ENCODE results near the gene PLA2G2E. TPM values are rescaled to one million over a fixed set of nuclear protein-coding genes. Genes with fewer than 3 reads are reported as not detected.

PLA2G2E gene
- total RNA-seq, 1 experiment from 2014 or later = 0.41 TPM

- H3K4me3 Mint-ChIP-seq (ENCODE audit: unreplicated experiment) = no peak overlapping the region
- no peaks in the 10 kb centered on the region for H3K27me3 Mint-ChIP-seq (ENCODE audit: insufficient read depth, unreplicated experiment)
- no peaks in the 10 kb centered on the region for H3K9me3 ChIP-seq
- no peak overlapping the region for H3K4me3 ChIP-seq (ENCODE audit: low read depth, low read length)
- no peak for DNase-seq
- no peaks in the 10 kb centered on the region for H3K36me3 Mint-ChIP-seq (ENCODE audit: insufficient read depth, unreplicated experiment)
- H3K36me3 ChIP-seq (ENCODE audit: control insufficient read depth, insufficient read depth, low read length) = no peaks in the 10 kb centered on the region
- peaks cover under 1% of the 10 kb centered on the region; the same call in 1 of the 2 replicates for H3K4me1 ChIP-seq
- peaks cover 56% of the 10 kb centered on the region for H3K9me3 Mint-ChIP-seq (ENCODE audit: unreplicated experiment)
- TF ChIP-seq CTCF (IDR thresholded peaks at IDR 0.05; ENCODE audit: insufficient read depth in 1 of 2, low read depth in 1 of 2, low read length in 1 of 2, severe bottlenecking in 1 of 2, unreplicated experiment in 1 of 2) = no peak
- intact Hi-C loops (cut with micrococcal nuclease; ENCODE audit: unreplicated experiment) = no loop called here
- H3K4me1 Mint-ChIP-seq (ENCODE audit: low read depth, unreplicated experiment) = peaks cover 1% of the 10 kb centered on the region
- H3K27me3 ChIP-seq (replicated peaks; ENCODE audit: control insufficient read depth, insufficient read depth, low read length) = no peaks in the 10 kb centered on the region
- ChIA-PET CTCF (no interaction called here), POLR2A (no interaction called here)
- H3K27ac Mint-ChIP-seq (ENCODE audit: unreplicated experiment) = no peak overlapping the region
- no TSS peak for BruUV-seq (replicated peaks)
Measured at GRCh38 chr1:19954059-19954458, 30.6 kb upstream of the PLA2G2E start.

GRCh38 chr1:19949016-19949415 lies 25.6 kb upstream of the PLA2G2E start:
- H3K9me3 Mint-ChIP-seq (ENCODE audit: unreplicated experiment) = peaks cover 29% of the 10 kb centered on the region
- no peak overlapping the region for H3K4me3 Mint-ChIP-seq (ENCODE audit: unreplicated experiment)
- ChIA-PET POLR2A (no interaction called here), CTCF (interaction anchor here (1.7 kb wide), 1 partner anchor 26 kb away, joined by 4 read pairs; no protein-coding TSS in a partner anchor)
- no TSS peak for BruUV-seq (replicated peaks)
- H3K27ac Mint-ChIP-seq (ENCODE audit: unreplicated experiment) = no peak overlapping the region
- H3K36me3 Mint-ChIP-seq (ENCODE audit: insufficient read depth, unreplicated experiment) = peaks cover 18% of the 10 kb centered on the region
- H3K9me3 ChIP-seq = peaks cover 17% of the 10 kb centered on the region
- peaks cover 29% of the 10 kb centered on the region for H3K4me1 ChIP-seq
- DNase-seq = no peak
- intact Hi-C loops (cut with micrococcal nuclease; ENCODE audit: unreplicated experiment) = no loop called here
- peaks cover 22% of the 10 kb centered on the region for H3K4me1 Mint-ChIP-seq (ENCODE audit: low read depth, unreplicated experiment)
- TF ChIP-seq CTCF (IDR thresholded peaks at IDR 0.05; ENCODE audit: insufficient read depth in 1 of 2, low read depth in 1 of 2, low read length in 1 of 2, severe bottlenecking in 1 of 2, unreplicated experiment in 1 of 2) = no peak
- no peaks in the 10 kb centered on the region for H3K36me3 ChIP-seq (ENCODE audit: control insufficient read depth, insufficient read depth, low read length)
- no peaks in the 10 kb centered on the region for H3K27me3 Mint-ChIP-seq (ENCODE audit: insufficient read depth, unreplicated experiment)
- H3K4me3 ChIP-seq (ENCODE audit: low read depth, low read length) = no peak overlapping the region
- no peaks in the 10 kb centered on the region for H3K27me3 ChIP-seq (replicated peaks; ENCODE audit: control insufficient read depth, insufficient read depth, low read length)

GRCh38 chr1:19946971-19947370 lies 23.6 kb upstream of the PLA2G2E start:
- BruUV-seq (replicated peaks) = no TSS peak
- Histone ChIP-seq H3K9me3 (peaks cover 27% of the 10 kb centered on the region), H3K4me1 (peaks cover 29% of the 10 kb centered on the region), H3K4me3 (ENCODE audit: low read depth, low read length) (no peak overlapping the region), H3K27me3 (replicated peaks; ENCODE audit: control insufficient read depth, insufficient read depth, low read length) (no peaks in the 10 kb centered on the region), H3K36me3 (ENCODE audit: control insufficient read depth, insufficient read depth, low read length) (no peaks in the 10 kb centered on the region)
- H3K27ac Mint-ChIP-seq (ENCODE audit: unreplicated experiment) = peak overlapping the region; percentile 87
- ChIA-PET CTCF (interaction anchor here (0.6 to 1.0 kb wide), 4 partner anchors 12 to 83 kb away, joined by 3 to 5 read pairs (median 4); no protein-coding TSS in a partner anchor), POLR2A (interaction anchor here (0.5 kb wide), 1 partner anchor 462 kb away, joined by 5 read pairs; the partner anchor contains the start of gene CAPZB)
- H3K9me3 Mint-ChIP-seq (ENCODE audit: unreplicated experiment) = peaks cover 14% of the 10 kb centered on the region
- DNase-seq = no peak
- TF ChIP-seq CTCF (IDR thresholded peaks at IDR 0.05; ENCODE audit: insufficient read depth in 1 of 2, low read depth in 1 of 2, low read length in 1 of 2, severe bottlenecking in 1 of 2, unreplicated experiment in 1 of 2) = no peak
- H3K4me3 Mint-ChIP-seq (ENCODE audit: unreplicated experiment) = peak overlapping the region; percentile 54
- H3K4me1 Mint-ChIP-seq (ENCODE audit: low read depth, unreplicated experiment) = peaks cover 23% of the 10 kb centered on the region
- intact Hi-C loops (cut with micrococcal nuclease; ENCODE audit: unreplicated experiment) = loop anchor here (1.0 to 2.0 kb wide), 3 partner anchors 20 to 34 kb away; no protein-coding TSS in a partner anchor
- H3K36me3 Mint-ChIP-seq (ENCODE audit: insufficient read depth, unreplicated experiment) = peaks cover 27% of the 10 kb centered on the region
- no peaks in the 10 kb centered on the region for H3K27me3 Mint-ChIP-seq (ENCODE audit: insufficient read depth, unreplicated experiment)
